HL-60/S4 treated with phorbol 12-myristate 13-acetate at 8.2 ng/mL for 4 days and 3 days (cell line): Measurements from ENCODE around the gene KDM1B.

Source experiments
- in situ Hi-C: fragments of 300-500 bp; cut with MboI; formaldehyde crosslinking; loops from 2 replicates; pipeline ENCODE4 v1.15.0; 2022; ENCODE audit warnings: low sequenced_read_pairs

KDM1B gene, protein sequence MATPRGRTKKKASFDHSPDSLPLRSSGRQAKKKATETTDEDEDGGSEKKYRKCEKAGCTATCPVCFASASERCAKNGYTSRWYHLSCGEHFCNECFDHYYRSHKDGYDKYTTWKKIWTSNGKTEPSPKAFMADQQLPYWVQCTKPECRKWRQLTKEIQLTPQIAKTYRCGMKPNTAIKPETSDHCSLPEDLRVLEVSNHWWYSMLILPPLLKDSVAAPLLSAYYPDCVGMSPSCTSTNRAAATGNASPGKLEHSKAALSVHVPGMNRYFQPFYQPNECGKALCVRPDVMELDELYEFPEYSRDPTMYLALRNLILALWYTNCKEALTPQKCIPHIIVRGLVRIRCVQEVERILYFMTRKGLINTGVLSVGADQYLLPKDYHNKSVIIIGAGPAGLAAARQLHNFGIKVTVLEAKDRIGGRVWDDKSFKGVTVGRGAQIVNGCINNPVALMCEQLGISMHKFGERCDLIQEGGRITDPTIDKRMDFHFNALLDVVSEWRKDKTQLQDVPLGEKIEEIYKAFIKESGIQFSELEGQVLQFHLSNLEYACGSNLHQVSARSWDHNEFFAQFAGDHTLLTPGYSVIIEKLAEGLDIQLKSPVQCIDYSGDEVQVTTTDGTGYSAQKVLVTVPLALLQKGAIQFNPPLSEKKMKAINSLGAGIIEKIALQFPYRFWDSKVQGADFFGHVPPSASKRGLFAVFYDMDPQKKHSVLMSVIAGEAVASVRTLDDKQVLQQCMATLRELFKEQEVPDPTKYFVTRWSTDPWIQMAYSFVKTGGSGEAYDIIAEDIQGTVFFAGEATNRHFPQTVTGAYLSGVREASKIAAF

GRCh38 chr6:18155150-18155863 lies at the start of gene KDM1B:
Gene KDM1B, plus strand, starts transcription at chr6:18155422. Its CDS starts 4,474 bp downstream, at chr6:18159896.
- in situ Hi-C loops = loop anchor here (25.0 kb wide), 1 partner anchor 107 kb away; the partner anchor contains the start of gene DEK

- in situ Hi-C loops = no loop called here
These were observed 48.2 kb upstream of the KDM1B start for GRCh38 chr6:18107061-18107460.

DNA sequence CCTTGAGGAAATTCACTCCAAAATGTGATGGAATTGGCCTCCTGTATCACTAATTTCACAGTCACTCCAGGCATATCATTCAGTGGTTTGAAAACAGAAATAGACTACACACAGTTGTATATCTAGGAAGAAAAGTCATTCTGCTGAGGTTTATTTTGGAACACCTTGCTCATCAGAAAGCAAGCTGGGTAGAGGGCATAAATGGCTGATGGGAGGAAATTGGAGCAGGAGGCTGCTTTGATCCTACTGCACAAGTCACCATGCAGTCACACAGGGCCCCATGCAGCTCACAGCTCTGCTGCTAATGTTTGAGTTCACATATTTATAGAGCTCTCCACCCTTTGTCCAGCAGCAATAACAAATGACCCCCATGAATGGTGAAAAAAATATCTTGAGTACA lies 45.1 kb upstream of the KDM1B start:
- in situ Hi-C loops = no loop called here

GRCh38 chr6:18115356-18115755 lies 39.9 kb upstream of the KDM1B start:
- in situ Hi-C loops = no loop called here

DNA sequence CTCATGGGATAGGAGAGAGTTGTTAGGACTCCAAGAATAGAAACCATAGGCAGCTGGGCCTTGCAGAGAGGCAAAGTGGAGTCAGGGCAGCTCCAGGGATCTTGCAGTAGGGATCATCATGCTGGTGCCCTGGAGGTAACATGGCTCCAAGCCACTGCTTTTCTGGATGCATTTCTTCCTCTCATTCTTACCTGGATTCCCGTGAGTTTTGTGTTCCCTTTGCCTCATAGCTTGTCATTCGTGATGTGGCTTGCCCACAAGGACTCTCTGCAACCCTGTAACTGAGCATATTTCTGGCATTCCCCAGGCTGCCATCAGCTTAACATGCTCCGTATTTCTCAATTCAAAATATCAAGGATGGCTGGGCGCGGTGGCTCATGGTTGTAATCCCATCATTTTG lies 38.1 kb upstream of the KDM1B start:
- in situ Hi-C loops = no loop called here

DNA sequence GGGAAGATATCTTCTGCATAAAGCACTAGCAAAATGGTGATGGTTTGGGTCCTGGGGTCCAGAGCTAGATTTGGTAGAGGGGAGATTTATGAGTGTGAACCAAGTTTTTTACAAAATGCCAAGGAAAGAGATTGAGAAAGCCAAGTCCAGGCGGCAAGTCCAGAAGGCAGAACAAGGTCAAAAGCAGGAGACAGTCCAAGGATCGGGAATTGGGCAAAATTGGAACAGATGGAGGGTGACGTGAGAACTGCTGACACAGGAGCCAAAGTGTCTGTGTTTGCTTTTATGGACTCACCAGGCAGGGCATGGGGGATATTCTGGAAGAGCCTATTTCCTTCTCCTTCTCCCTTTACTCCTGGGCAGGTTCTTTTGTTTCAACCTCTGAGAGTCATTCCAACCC lies 36.9 kb upstream of the KDM1B start:
- in situ Hi-C loops = no loop called here

GRCh38 chr6:18119236-18119635 lies 36.0 kb upstream of the KDM1B start:
- in situ Hi-C loops = no loop called here

GRCh38 chr6:18121580-18122127 lies 33.6 kb upstream of the KDM1B start:
- in situ Hi-C loops = no loop called here

DNA sequence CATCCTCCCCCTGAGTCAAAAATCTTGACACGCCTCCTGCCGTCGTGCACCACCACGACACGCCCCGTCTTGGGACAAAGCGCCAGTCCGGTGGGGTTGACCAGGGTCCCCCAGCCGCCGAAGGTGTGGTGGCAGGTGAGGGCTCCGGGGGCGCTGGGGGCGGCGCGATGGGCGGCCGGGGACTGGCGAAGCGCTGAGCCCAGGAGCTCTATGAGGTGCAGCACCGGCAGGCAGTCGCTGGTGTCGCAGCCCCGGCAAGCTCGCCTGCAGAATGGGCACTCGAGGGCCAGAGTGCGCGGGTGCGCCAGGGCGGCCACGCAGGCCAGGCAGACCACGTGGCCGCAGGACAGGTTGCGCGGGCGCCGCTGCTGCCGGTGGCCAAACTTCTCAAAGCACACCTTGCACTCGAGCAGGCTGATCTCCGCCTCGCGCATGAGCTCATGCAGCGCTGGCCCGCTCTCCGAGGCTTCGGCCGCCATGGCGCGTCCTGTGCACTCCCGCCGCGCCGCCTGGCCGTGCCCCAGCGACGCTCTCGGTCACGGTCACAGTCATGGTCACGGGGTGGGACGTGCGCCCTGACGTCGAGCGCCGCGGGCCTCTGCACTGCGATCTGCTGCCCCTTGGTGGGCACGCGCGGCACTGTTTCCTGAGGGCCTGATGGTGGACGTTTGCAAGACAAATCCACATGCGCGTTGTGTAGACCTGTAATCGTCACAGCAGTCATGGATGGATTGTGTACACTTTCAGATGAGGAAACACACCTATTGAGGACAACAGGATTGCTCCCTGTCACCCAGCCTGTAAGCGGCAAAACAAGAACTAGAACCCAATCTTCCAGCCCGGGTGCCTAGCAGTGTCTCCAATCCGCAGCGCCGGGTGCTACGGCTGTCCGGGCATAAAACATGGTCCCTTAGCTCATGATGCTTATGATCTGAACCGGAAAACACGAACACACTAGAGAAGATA lies 32.8 kb upstream of the KDM1B start, which contains the start of gene NHLRC1:
NHLRC1 (minus strand) TSS at position 550 of the 966 bp plus-strand sequence; CDS start at position 479, 71 bp downstream.
- in situ Hi-C loops = no loop called here

DNA sequence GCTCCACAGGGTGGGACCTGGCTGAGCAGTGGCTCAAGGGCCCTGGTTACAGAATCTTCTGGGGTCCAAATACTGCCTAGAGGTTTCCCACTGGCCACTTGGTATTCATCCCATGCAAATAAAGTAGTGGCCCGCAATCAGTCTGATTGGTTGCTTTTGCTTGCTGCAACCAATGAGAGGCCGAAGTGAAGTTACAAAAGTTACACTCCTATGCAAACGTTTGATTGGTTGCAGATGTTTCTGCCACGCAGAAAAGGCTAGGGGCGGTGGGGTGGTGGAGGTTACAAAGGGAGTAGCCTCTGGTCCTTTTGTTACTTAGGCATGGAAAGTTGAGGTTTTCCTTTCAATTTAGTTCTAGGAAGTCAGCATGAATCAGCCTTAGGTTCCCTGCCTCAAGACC lies 29.1 kb upstream of the KDM1B start:
- in situ Hi-C loops = no loop called here

DNA sequence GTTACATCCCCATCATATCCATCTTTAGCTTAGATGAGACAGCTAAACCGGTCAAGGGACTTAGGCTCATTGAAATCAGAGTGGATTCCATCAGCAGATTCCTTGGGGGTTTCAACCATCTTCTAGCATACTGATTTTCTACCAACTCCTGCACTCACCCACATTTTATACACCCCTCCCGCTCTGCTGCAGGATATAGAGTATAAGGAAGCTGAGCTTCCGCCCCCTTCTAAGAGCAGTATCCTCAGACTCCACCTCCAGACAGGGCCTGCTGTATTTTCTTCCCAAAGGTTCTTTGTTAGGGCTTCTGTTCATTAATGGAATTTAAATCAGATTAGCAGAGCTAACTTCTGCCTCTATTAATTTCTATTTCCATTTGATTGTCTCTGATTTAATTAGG lies 22.9 kb upstream of the KDM1B start:
- in situ Hi-C loops = no loop called here

DNA sequence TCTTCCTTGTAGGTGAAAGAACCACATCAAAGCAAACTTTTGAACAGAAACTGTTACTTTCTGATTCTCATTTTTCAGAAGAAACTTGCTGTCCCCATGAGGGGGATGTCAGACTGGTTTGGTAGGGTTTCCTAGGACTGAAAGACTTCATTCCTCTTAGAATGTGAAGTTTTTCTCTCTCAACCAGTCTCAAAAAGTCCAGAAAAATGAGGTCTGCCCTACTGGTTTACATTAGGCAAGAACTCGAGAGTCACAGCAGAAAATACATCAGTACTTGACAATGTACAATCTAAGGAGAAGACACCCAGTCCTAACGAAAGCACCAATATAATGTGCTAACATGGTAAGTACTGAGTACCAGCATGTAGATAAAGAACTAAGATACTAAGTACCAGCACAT lies 20.1 kb upstream of the KDM1B start:
- in situ Hi-C loops = no loop called here

DNA sequence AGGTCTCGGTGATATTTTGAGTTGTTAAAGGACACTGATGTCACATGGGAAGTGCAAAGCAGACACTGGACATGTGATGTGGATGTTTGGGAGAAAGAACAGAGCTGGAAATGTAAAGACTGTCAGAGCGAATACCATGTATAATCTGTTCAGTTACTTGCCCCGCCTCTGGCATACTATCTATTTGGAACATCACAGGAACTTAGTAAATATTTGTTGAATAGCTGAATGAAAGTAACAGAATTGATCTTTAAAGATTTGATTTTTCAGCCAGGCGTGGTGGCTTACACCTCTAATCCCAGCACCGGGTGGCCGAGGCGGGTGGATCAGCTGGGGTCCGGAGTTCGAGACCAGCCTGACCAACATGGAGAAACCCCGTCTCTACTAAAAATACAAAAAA lies 19.0 kb upstream of the KDM1B start:
- in situ Hi-C loops = no loop called here

GRCh38 chr6:18138906-18139305 lies 16.3 kb upstream of the KDM1B start:
- in situ Hi-C loops = no loop called here

GRCh38 chr6:18139935-18140621 lies 15.1 kb upstream of the KDM1B start:
- in situ Hi-C loops = no loop called here

GRCh38 chr6:18141805-18142590 lies 13.2 kb upstream of the KDM1B start:
- in situ Hi-C loops = no loop called here

DNA sequence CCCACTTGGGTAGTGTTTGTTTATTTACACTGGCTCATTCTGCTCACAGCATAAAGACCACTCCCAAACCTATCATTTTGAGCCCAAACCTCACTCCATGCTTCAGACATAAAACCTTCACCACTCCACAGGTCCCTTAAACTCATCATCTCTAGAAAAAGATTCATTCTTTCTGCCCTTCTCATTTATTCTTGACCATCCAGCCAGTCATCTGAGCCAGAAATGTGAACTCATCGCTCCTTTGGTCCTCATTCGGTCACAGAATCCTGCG lies 12.7 kb upstream of the KDM1B start:
- in situ Hi-C loops = no loop called here

DNA sequence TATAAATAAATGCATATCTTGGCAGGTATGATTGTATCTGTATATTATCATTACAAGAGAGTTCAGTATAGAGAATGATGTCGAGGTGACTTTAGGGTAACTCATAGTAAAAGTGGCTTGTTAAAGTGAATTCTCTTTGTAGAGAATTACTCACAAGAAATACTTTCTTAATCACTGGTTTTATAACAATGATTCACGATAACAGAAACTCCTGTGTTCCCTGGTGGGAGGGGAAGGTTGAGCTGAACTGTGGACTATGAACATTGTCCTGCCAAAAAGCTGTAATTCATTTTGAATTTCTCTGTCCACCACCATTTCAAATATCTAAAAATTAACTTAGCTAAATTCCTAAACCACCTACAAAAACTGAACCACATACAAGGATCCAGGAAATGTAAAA lies 8.1 kb upstream of the KDM1B start:
- in situ Hi-C loops = no loop called here

DNA sequence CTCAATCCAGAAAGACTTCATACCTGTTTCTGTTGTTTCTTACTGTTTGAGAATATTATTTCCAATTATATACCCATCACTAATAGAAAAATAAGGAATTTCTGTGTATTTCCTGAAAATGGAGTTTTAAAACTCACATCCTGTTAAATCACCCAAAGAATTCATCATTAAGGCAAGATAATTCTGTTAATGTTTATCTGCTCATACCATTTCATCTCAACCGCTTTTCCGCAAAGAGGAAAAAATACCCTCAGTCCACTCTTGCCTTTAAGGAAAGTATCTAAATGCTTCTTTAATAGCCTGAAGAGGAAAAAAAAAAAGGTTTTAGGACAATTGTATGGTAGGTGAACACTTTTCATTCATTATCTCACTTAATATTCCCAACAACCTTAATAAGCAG lies 7.6 kb upstream of the KDM1B start:
- in situ Hi-C loops = no loop called here
